Activated CD4-positive, alpha-beta T cell treated with anti-CD3 and anti-CD28 coated beads for 36 hours (primary cell): ENCODE data around the gene KCTD2. TPM values are rescaled to one million over a fixed set of nuclear protein-coding genes. Genes with fewer than 3 reads are reported as not detected.
"Not testable (repeated sequence)": the region's sequence is repeated elsewhere in the genome, so short reads cannot be mapped to it uniquely, and the experiment has no call there.

Experiments
- ATAC-seq: fragments of 200-7000 bp; cut with Tn5 transposase; one replicate; pipeline ENCODE4 v1.10.0; 2021; ENCODE audit warnings: mild to moderate bottlenecking, moderate library complexity
- CTCF ChIA-PET: fragments of 350-600 bp; sonication (Branson Sonifier 250); formaldehyde crosslinking; loops from one replicate; lab custom pipeline; 2021; ENCODE audit warnings: antibody characterized with exemption; lab: Charles Lee
- POLR2A ChIA-PET: fragments of 350-600 bp; sonication (Branson Sonifier 250); formaldehyde crosslinking; loops from one replicate; lab custom pipeline; 2021; ENCODE audit warnings: antibody characterized with exemption, inconsistent platforms; lab: Charles Lee
- DNase-seq: peaks from one replicate; pipeline ENCODE4 v3.0.0-alpha.2; 2020
- H3K27ac Mint-ChIP-seq: one replicate; pipeline ENCODE4 v1.8.0; 2021; ENCODE audit warnings: mixed read lengths
- H3K27me3 Mint-ChIP-seq: one replicate; pipeline ENCODE4 v1.8.0; 2021; ENCODE audit warnings: mixed read lengths
- H3K36me3 Mint-ChIP-seq: one replicate; pipeline ENCODE4 v1.8.0; 2021; ENCODE audit warnings: low read depth, mixed read lengths
- H3K4me1 Mint-ChIP-seq: one replicate; pipeline ENCODE4 v1.8.0; 2021; ENCODE audit warnings: mixed read lengths
- H3K4me3 Mint-ChIP-seq: one replicate; pipeline ENCODE4 v1.8.0; 2021; ENCODE audit warnings: mild to moderate bottlenecking, moderate library complexity, mixed read lengths
- H3K9me3 Mint-ChIP-seq: one replicate; pipeline ENCODE4 v1.8.0; 2021; ENCODE audit warnings: low read depth, mixed read lengths
- intact Hi-C, 2 experiments: fragments of 100-400 bp; cut with DNase I in 1 of 2; cut with micrococcal nuclease in 1 of 2; formaldehyde crosslinking; loops; one replicate each; pipeline versions ENCODE4 v1.14.2 to v1.15.1; 2022 to 2024; cut with DNase I, micrococcal nuclease
- total RNA-seq, 2 experiments: library from RNA; stranded (reverse); gene quantifications; one replicate each; pipeline ENCODE4 v1.2.3, GENCODE V29; 2021

The KCTD2 gene
- total RNA-seq, 2 experiments from 2014 or later, result 15.3 to 16.7 TPM

GRCh38 chr17:75020331-75021110 is 26.5 kb upstream of the KCTD2 start:
- DNase-seq (no peak), ATAC-seq (no peak)
- ChIA-PET CTCF (interaction anchor here (1.6 kb wide), 1 partner anchor 59 kb away, joined by 8 read pairs; no protein-coding TSS in a partner anchor), POLR2A (no interaction called here)
- intact Hi-C loops, result no loop called here
- no peaks in the 10 kb centered on the region for H3K27me3 Mint-ChIP-seq
- no peak overlapping the region for H3K27ac Mint-ChIP-seq
- no peaks in the 10 kb centered on the region for H3K9me3 Mint-ChIP-seq
- H3K4me1 Mint-ChIP-seq, result peaks cover 11% of the 10 kb centered on the region
- H3K4me3 Mint-ChIP-seq, result no peak overlapping the region
- peaks cover 46% of the 10 kb centered on the region for H3K36me3 Mint-ChIP-seq

DNA sequence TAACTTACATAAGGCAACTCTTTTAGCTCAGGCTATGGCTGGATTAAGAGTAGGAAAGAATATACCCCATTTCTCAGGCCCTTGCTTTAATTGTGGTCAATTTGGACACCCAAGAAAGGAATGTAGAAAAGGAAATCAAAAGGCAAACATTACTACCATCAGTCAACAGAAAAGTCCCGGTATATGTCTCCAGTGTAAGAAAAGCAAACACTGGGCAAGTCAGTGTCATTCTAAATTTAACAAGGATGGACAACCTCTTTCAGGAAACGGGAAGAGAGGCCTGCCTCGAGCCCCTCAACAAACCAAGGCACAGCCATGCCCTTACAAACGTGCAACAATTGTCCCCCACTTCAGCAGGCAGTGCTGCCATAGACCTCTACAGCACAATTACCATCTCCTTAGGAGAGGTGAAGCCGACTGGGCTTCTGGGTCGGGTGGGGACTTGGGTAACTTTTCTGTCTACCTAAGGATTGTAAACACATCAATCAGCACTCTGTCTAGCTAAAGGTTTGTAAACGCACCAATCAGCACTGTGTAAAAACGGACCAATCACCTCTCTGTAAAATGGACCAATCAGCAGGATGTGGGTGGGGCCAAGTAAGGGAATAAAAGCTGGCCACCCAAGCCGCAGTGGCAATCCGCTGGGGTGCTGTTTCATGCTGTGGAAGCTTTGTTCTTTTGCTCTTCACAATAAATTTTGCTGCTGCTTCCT is 22.2 kb upstream of the KCTD2 start:
- H3K27ac Mint-ChIP-seq, result peak overlapping the region; percentile 56
- no peaks in the 10 kb centered on the region for H3K27me3 Mint-ChIP-seq
- ATAC-seq (peak; percentile 76), DNase-seq (peak; percentile 64)
- H3K9me3 Mint-ChIP-seq, result no peaks in the 10 kb centered on the region
- intact Hi-C loops, result loop anchor here in 1 of 2 experiments (1.0 kb wide), 1 partner anchor 9 kb away; no protein-coding TSS in a partner anchor
- CTCF ChIA-PET, result interaction anchor here (0.6 to 3.3 kb wide), 8 partner anchors 9 to 805 kb away, joined by 3 to 24 read pairs (median 4); partner anchors contain the start of gene MRPL58
- peaks cover 32% of the 10 kb centered on the region for H3K36me3 Mint-ChIP-seq
- peak overlapping the region; percentile 17 for H3K4me3 Mint-ChIP-seq
- peaks cover 12% of the 10 kb centered on the region for H3K4me1 Mint-ChIP-seq
- POLR2A ChIA-PET, result interaction anchor here (0.6 to 0.7 kb wide), 3 partner anchors 152 to 873 kb away, joined by 3 read pairs; no protein-coding TSS in a partner anchor

DNA sequence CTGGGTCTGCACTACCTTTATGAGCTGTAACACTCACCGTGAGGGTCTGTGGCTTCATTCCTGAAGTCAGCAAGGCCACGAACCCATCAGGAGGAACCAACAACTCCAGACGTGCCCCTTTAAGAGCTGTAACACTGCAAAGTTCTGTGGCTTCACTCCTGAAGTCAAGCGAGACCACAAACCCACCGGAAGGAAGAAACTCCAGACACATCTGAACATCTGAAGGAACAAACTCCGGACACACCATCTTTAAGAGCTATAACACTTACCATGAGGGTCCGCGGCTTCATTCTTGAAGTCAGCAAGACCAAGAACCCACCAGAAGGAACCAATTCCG is 21.7 kb upstream of the KCTD2 start:
- not testable (repeated sequence) for H3K27me3 Mint-ChIP-seq, H3K9me3 Mint-ChIP-seq, DNase-seq
- intact Hi-C loops, result loop anchor here in 1 of 2 experiments (1.0 kb wide), 1 partner anchor 9 kb away; no protein-coding TSS in a partner anchor
- peaks cover 28% of the 10 kb centered on the region for H3K36me3 Mint-ChIP-seq
- ChIA-PET CTCF (interaction anchor here (0.6 to 3.3 kb wide), 7 partner anchors 10 to 805 kb away, joined by 3 to 24 read pairs (median 4); partner anchors contain the start of gene MRPL58), POLR2A (interaction anchor here (0.7 kb wide), 1 partner anchor 235 kb away, joined by 3 read pairs; no protein-coding TSS in a partner anchor)
- peaks cover 12% of the 10 kb centered on the region for H3K4me1 Mint-ChIP-seq
- peak; percentile 4 for ATAC-seq
- peak overlapping the region; percentile 17 for H3K4me3 Mint-ChIP-seq
- peak overlapping the region; percentile 56 for H3K27ac Mint-ChIP-seq

GRCh38 chr17:75026650-75027049 is 20.4 kb upstream of the KCTD2 start:
- DNase-seq, CTCF ChIA-PET, intact Hi-C loops, H3K27me3 Mint-ChIP-seq, H3K27ac Mint-ChIP-seq, H3K9me3 Mint-ChIP-seq, H3K4me3 Mint-ChIP-seq, ATAC-seq: not testable (repeated sequence)
- POLR2A ChIA-PET, result interaction anchor here (0.7 kb wide), 1 partner anchor 61 kb away, joined by 3 read pairs; the partner anchor contains the start of gene SLC16A5
- peaks cover 17% of the 10 kb centered on the region for H3K36me3 Mint-ChIP-seq
- peaks cover 16% of the 10 kb centered on the region for H3K4me1 Mint-ChIP-seq

DNA sequence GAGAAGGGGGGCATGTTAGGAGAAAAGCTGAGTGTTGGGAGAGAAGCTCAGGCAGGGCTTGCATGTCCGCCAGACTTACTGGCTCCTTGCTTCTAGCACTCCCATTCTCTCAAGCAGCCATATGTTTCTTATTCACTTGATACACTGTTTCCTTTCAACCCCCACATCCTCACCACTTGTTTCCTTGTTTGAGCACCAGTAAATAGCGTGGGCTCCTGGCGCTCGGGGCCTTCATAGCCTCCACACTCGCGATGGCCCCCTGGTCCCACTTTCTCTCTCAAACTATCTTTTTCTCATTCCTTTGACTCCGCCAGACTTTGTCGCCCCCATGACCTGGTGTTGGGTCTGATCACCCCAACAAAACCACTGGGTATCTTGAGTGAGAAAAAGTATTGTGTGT is 16.9 kb upstream of the KCTD2 start:
- Mint-ChIP-seq H3K9me3 (peaks cover 3% of the 10 kb centered on the region), H3K4me1 (peaks cover 32% of the 10 kb centered on the region), H3K27ac (no peak overlapping the region), H3K4me3 (no peak overlapping the region), H3K27me3 (no peaks in the 10 kb centered on the region), H3K36me3 (peaks cover 8% of the 10 kb centered on the region)
- CTCF ChIA-PET, result no interaction called here
- no peak for DNase-seq
- intact Hi-C loops, result loop anchor here (5.0 to 10.0 kb wide), 6 partner anchors 48 to 637 kb away; partner anchors contain the start of genes CASKIN2 (in 1 of the 2), MYO15B (in 1 of the 2), RECQL5 (in 1 of the 2) and SAP30BP (in 1 of the 2)
- no peak for ATAC-seq
- POLR2A ChIA-PET, result interaction anchor here (0.7 kb wide), 1 partner anchor 121 kb away, joined by 3 read pairs; no protein-coding TSS in a partner anchor

- intact Hi-C loops, result loop anchor here (2.0 to 10.0 kb wide), 7 partner anchors 49 to 635 kb away; partner anchors contain the start of genes CASKIN2 (in 1 of the 2), MYO15B (in 1 of the 2), RECQL5 (in 1 of the 2) and SAP30BP (in 1 of the 2)
- peak; percentile 23 for ATAC-seq
- Mint-ChIP-seq H3K9me3 (peaks cover 3% of the 10 kb centered on the region), H3K27ac (peak overlapping the region; percentile 32), H3K27me3 (no peaks in the 10 kb centered on the region), H3K4me1 (peaks cover 47% of the 10 kb centered on the region), H3K36me3 (peaks cover 10% of the 10 kb centered on the region), H3K4me3 (peak overlapping the region; percentile 48)
- DNase-seq, result peak; percentile 79
- ChIA-PET CTCF (interaction anchor here (0.6 to 1.4 kb wide), 6 partner anchors 19 to 108 kb away, joined by 3 to 6 read pairs (median 4); partner anchors contain the start of genes CDR2L, MRPL58 and OTOP2), POLR2A (interaction anchor here (0.6 to 1.1 kb wide), 2 partner anchors 21 to 191 kb away, joined by 3 to 4 read pairs; no protein-coding TSS in a partner anchor)
Measured at GRCh38 chr17:75031972-75032719, 14.9 kb upstream of the KCTD2 start.

DNA sequence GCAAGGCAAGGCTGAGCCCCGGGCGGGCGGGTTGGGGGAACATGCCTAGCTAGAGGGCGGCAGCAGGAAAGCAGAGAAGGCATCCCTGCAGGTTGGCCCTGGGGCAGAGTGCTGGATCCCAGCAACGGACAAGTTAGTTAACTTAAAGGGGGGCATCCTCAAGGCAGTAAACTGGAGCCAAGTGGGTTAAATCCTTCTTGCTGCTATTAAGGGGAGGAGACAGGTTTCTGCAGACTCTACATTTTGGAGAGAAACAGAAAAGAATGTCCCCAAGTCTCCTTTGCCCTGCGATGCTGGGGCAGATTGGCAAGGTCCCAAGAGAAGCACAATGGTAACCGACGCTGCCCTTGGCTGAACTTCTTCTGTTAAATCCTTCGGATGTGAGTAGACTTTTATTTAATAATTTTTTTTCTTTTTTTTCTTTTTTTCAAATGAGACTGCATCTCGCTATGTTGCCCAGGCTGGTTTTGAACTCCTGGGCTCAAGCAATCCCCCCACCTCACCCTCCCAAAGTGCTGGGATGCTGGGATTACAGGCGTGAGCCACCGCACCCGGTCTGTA is 14.2 kb upstream of the KCTD2 start:
- H3K36me3 Mint-ChIP-seq, result peaks cover 10% of the 10 kb centered on the region
- H3K4me3 Mint-ChIP-seq, result peak overlapping the region; percentile 91
- ChIA-PET POLR2A (interaction anchor here (0.6 kb wide), 1 partner anchor 190 kb away, joined by 4 read pairs; no protein-coding TSS in a partner anchor), CTCF (interaction anchor here (0.6 to 1.4 kb wide), 4 partner anchors 20 to 81 kb away, joined by 3 to 6 read pairs (median 4); partner anchors contain the start of gene MRPL58)
- no peak for DNase-seq
- intact Hi-C loops, result loop anchor here (1.0 to 10.0 kb wide), 8 partner anchors 20 to 635 kb away; partner anchors contain the start of genes CASKIN2 (in 1 of the 2), MRPL58 (in 1 of the 2), MYO15B (in 1 of the 2) and RECQL5 (in 1 of the 2)
- H3K27me3 Mint-ChIP-seq, result no peaks in the 10 kb centered on the region
- peaks cover 3% of the 10 kb centered on the region for H3K9me3 Mint-ChIP-seq
- H3K4me1 Mint-ChIP-seq, result peaks cover 49% of the 10 kb centered on the region
- no peak overlapping the region for H3K27ac Mint-ChIP-seq
- ATAC-seq, result peak; percentile 1

GRCh38 chr17:75033346-75034235 is 13.4 kb upstream of the KCTD2 start:
- peak; percentile 40 for ATAC-seq
- CTCF ChIA-PET, result interaction anchor here (0.7 to 1.4 kb wide), 3 partner anchors 9 to 14 kb away, joined by 4 read pairs; no protein-coding TSS in a partner anchor
- H3K9me3 Mint-ChIP-seq, result peaks cover 3% of the 10 kb centered on the region
- peak overlapping the region; percentile 96 for H3K27ac Mint-ChIP-seq
- POLR2A ChIA-PET, result interaction anchor here (0.7 to 1.4 kb wide), 4 partner anchors 21 to 210 kb away, joined by 3 to 4 read pairs (median 4); partner anchors contain the start of gene NUP85
- DNase-seq, result peak; percentile 95
- H3K27me3 Mint-ChIP-seq, result no peaks in the 10 kb centered on the region
- H3K4me3 Mint-ChIP-seq, result peak overlapping the region; percentile 91
- H3K4me1 Mint-ChIP-seq, result peaks cover 49% of the 10 kb centered on the region
- H3K36me3 Mint-ChIP-seq, result peaks cover 14% of the 10 kb centered on the region
- intact Hi-C loops, result loop anchor here (1.0 to 10.0 kb wide), 15 partner anchors 8 to 634 kb away; partner anchors contain the start of genes MRPL58 (in 2 of the 2), ARMC7 (in 1 of the 2), CASKIN2 (in 1 of the 2) and FDXR (in 1 of the 2)
